ENCODE data around the gene CYP46A1. TPM values are rescaled to one million over a fixed set of nuclear protein-coding genes. Genes with fewer than 3 reads are reported as not detected.
A peak's percentile ranks its signal among the peaks of the same experiment; 100 is the strongest.

CYP46A1 gene
- total RNA-seq, 3 donors from 2014 or later (not counting 1 experiment from before 2014, with no cell fraction given): 0.09 to 0.45 (median 0.09) TPM

GRCh38 chr14:99721792-99722516 is 37.9 kb downstream of the CYP46A1 start:
- Mint-ChIP-seq H3K4me1 (no peaks in the 10 kb centered on the region), H3K27ac (no peak overlapping the region), H3K36me3 (no peaks in the 10 kb centered on the region), H3K27me3 (ENCODE audit: low read depth in 2 of 2) (peaks cover 6 to 17% of the 10 kb centered on the region in 2 donors), H3K9me3 (no peaks in the 10 kb centered on the region), H3K4me3 (no peak overlapping the region)
- ATAC-seq: no peak
- no peak overlapping the region for H3K4me3 ChIP-seq (ENCODE audit: low read length)
- H3K9me3 ChIP-seq (ENCODE audit: control insufficient read depth, insufficient read depth, low read length): no peaks in the 10 kb centered on the region
- intact Hi-C loops (cut with micrococcal nuclease): no loop called here
- DNase-seq: peak in 1 of 2 donors; percentile 6
- no peak for TF ChIP-seq CTCF (IDR thresholded peaks at IDR 0.05)
- H3K27me3 ChIP-seq (ENCODE audit: control insufficient read depth, insufficient read depth, low read length): peaks cover 2% of the 10 kb centered on the region
- no peak overlapping the region for H3K27ac ChIP-seq (ENCODE audit: low read length)
- H3K4me1 ChIP-seq (ENCODE audit: control insufficient read depth, insufficient read depth, low read length): no peaks in the 10 kb centered on the region
- 93% methylated on average over 11 of the region's 12 CpGs for WGBS (ENCODE audit: insufficient coverage)
- no peaks in the 10 kb centered on the region for H3K36me3 ChIP-seq (ENCODE audit: control insufficient read depth, insufficient read depth, low read length)

- no peaks in the 10 kb centered on the region for H3K36me3 Mint-ChIP-seq
- intact Hi-C loops (cut with micrococcal nuclease): no loop called here
- no peak for TF ChIP-seq CTCF (IDR thresholded peaks at IDR 0.05)
- peaks cover 6 to 18% of the 10 kb centered on the region in 2 donors for H3K27me3 Mint-ChIP-seq (ENCODE audit: low read depth in 2 of 2)
- DNase-seq (peak in 1 of 2 donors; percentile 5), ATAC-seq (no peak)
- Histone ChIP-seq H3K36me3 (ENCODE audit: control insufficient read depth, insufficient read depth, low read length) (no peaks in the 10 kb centered on the region), H3K27ac (ENCODE audit: low read length) (no peak overlapping the region), H3K4me3 (ENCODE audit: low read length) (no peak overlapping the region), H3K9me3 (ENCODE audit: control insufficient read depth, insufficient read depth, low read length) (no peaks in the 10 kb centered on the region), H3K4me1 (ENCODE audit: control insufficient read depth, insufficient read depth, low read length) (no peaks in the 10 kb centered on the region), H3K27me3 (ENCODE audit: control insufficient read depth, insufficient read depth, low read length) (peaks cover 2% of the 10 kb centered on the region)
- no peak overlapping the region for H3K4me3 Mint-ChIP-seq
- no peaks in the 10 kb centered on the region for H3K9me3 Mint-ChIP-seq
- no peak overlapping the region for H3K27ac Mint-ChIP-seq
- WGBS (ENCODE audit: insufficient coverage): 89% methylated on average over 9 of the region's 9 CpGs
- no peaks in the 10 kb centered on the region for H3K4me1 Mint-ChIP-seq
Measured at GRCh38 chr14:99722741-99723140, 38.6 kb downstream of the CYP46A1 start.

- no peaks in the 10 kb centered on the region for H3K4me1 ChIP-seq (ENCODE audit: control insufficient read depth, insufficient read depth, low read length)
- ATAC-seq (no peak), DNase-seq (peak in 1 of 2 donors; percentile 5)
- H3K9me3 Mint-ChIP-seq: no peaks in the 10 kb centered on the region
- peaks cover 6 to 19% of the 10 kb centered on the region in 2 donors for H3K27me3 Mint-ChIP-seq (ENCODE audit: low read depth in 2 of 2)
- no peak for TF ChIP-seq CTCF (IDR thresholded peaks at IDR 0.05)
- WGBS (ENCODE audit: insufficient coverage): 95% methylated on average over 5 of the region's 5 CpGs
- intact Hi-C loops (cut with micrococcal nuclease): no loop called here
- H3K9me3 ChIP-seq (ENCODE audit: control insufficient read depth, insufficient read depth, low read length): no peaks in the 10 kb centered on the region
- no peak overlapping the region for H3K27ac Mint-ChIP-seq
- no peaks in the 10 kb centered on the region for H3K4me1 Mint-ChIP-seq
- H3K4me3 ChIP-seq (ENCODE audit: low read length): no peak overlapping the region
- H3K27me3 ChIP-seq (ENCODE audit: control insufficient read depth, insufficient read depth, low read length): peaks cover 2% of the 10 kb centered on the region
- no peak overlapping the region for H3K4me3 Mint-ChIP-seq
- no peaks in the 10 kb centered on the region for H3K36me3 ChIP-seq (ENCODE audit: control insufficient read depth, insufficient read depth, low read length)
- no peak overlapping the region for H3K27ac ChIP-seq (ENCODE audit: low read length)
- no peaks in the 10 kb centered on the region for H3K36me3 Mint-ChIP-seq
Measured at GRCh38 chr14:99724196-99724891, 40.2 kb downstream of the CYP46A1 start.
